NCI-H345 treated with DMSO at 0.1 percent for 48 hours (cell line): ENCODE results near the gene FBXL2.

Experiments used
- DNase-seq: peaks from one replicate; lab custom pipeline; 2025; ENCODE audit not compliant: unreplicated experiment; lab: John Stamatoyannopoulos, UW

Gene FBXL2

GRCh38 chr3:33277193-33277882 lies at the start of gene FBXL2:
Gene FBXL2 (plus strand): TSS chr3:33277442. CDS start chr3:33277513, 71 bp downstream.
- DNase-seq = peak; percentile 80

- no peak for DNase-seq
Measured at GRCh38 chr3:33229066-33229465, 48.2 kb upstream of the FBXL2 start.

GRCh38 chr3:33229947-33230346 lies 47.3 kb upstream of the FBXL2 start:
- no peak for DNase-seq

- no peak for DNase-seq
Measured at GRCh38 chr3:33231756-33232465, 45.3 kb upstream of the FBXL2 start.

GRCh38 chr3:33233884-33234283 lies 43.4 kb upstream of the FBXL2 start:
- DNase-seq = no peak

GRCh38 chr3:33236005-33236404 lies 41.2 kb upstream of the FBXL2 start:
- no peak for DNase-seq

- DNase-seq = no peak
Measured at GRCh38 chr3:33237439-33237838, 39.8 kb upstream of the FBXL2 start.

GRCh38 chr3:33238923-33239322 lies 38.3 kb upstream of the FBXL2 start:
- DNase-seq = no peak

- no peak for DNase-seq
Measured at GRCh38 chr3:33240261-33240660, 37.0 kb upstream of the FBXL2 start.

GRCh38 chr3:33246786-33247185 lies 30.5 kb upstream of the FBXL2 start:
- DNase-seq = no peak

GRCh38 chr3:33250712-33251111 lies 26.5 kb upstream of the FBXL2 start:
- no peak for DNase-seq

GRCh38 chr3:33256249-33256648 lies 21.0 kb upstream of the FBXL2 start:
- no peak for DNase-seq

GRCh38 chr3:33260104-33260503 lies 17.1 kb upstream of the FBXL2 start:
- no peak for DNase-seq

GRCh38 chr3:33269385-33269784 lies 7.9 kb upstream of the FBXL2 start:
- DNase-seq = no peak

GRCh38 chr3:33271324-33271723 lies 5.9 kb upstream of the FBXL2 start:
- no peak for DNase-seq

- DNase-seq = no peak
Measured at GRCh38 chr3:33273628-33274027, 3.6 kb upstream of the FBXL2 start.

- no peak for DNase-seq
Measured at GRCh38 chr3:33278163-33278562, 921 bp downstream of the FBXL2 start.

- DNase-seq = no peak
Measured at GRCh38 chr3:33287672-33288282, 10.5 kb downstream of the FBXL2 start.

GRCh38 chr3:33299395-33300081 lies 22.3 kb downstream of the FBXL2 start:
- no peak for DNase-seq

GRCh38 chr3:33312361-33312760 lies 35.1 kb downstream of the FBXL2 start:
- DNase-seq = no peak

- DNase-seq = no peak
Measured at GRCh38 chr3:33313331-33313730, 36.1 kb downstream of the FBXL2 start.

GRCh38 chr3:33314993-33315392 lies 37.8 kb downstream of the FBXL2 start:
- no peak for DNase-seq
